ENCODE results near the gene ELAVL3. TPM values are rescaled to one million over a fixed set of nuclear protein-coding genes. Genes with fewer than 3 reads are reported as not detected.
"Not testable (repeated sequence)": the region's sequence is repeated elsewhere in the genome, so short reads cannot be mapped to it uniquely, and the experiment has no call there.

ELAVL3 gene
- polyA plus RNA-seq, 3 donors from 2014 or later, result not detected

DNA sequence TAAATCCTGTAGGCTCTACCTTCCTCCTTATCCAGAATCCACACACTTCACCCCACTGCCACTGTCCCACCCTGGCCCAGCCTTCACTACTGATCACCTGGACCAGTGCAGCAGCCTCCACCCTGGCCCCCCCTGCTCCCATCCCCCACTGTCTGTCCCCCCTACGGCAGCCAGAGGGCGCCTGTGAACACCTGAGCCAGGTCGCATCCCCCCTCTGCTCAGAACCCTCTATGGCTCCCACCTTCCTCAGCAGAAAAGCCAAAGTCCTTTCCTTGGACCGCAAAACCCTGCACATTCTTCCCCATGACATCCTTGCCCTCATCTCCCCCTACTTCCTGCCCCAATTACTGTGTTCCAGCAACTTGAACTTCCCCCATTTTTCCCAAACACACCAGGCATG is 20.6 kb downstream of the ELAVL3 start:
- Mint-ChIP-seq H3K27ac (peak overlapping the region in 1 of 6 donors; percentile 33), H3K9me3 (no peaks in the 10 kb centered on the region)

DNA sequence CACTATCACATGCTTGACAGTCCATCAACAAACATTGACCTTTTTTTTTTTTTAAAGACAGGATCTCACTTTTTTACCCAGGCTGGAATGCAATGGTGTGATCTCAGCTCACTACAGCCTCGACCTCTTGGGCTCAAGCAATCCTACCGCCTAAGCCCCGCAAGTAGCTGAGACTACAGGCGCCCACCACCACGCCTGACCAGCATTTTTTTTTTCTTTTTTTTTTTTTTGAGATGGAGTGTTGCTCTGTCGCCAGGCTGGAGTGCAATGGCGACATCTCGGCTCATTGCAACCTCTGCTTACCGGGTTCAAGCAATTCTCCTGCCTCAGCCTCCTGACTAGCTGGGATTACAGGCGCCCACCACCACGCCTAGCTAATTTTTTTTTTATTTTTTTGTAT is 21.9 kb downstream of the ELAVL3 start:
- not testable (repeated sequence) for H3K4me3 Mint-ChIP-seq; H3K4me1 Mint-ChIP-seq; H3K9me3 Mint-ChIP-seq; DNase-seq; H3K27ac Mint-ChIP-seq; H3K27me3 Mint-ChIP-seq (ENCODE audit: low read depth in 3 of 3); H3K36me3 Mint-ChIP-seq

More for the DNA sequence above, 20.6 kb downstream of the ELAVL3 start:
- Mint-ChIP-seq H3K27me3 (ENCODE audit: low read depth in 3 of 3) (peaks cover 0 to 7% (median 0%) of the 10 kb centered on the region in 3 donors), H3K4me1 (no peaks in the 10 kb centered on the region), H3K4me3 (no peak overlapping the region), H3K36me3 (no peaks in the 10 kb centered on the region)
- DNase-seq, result no peak

DNA sequence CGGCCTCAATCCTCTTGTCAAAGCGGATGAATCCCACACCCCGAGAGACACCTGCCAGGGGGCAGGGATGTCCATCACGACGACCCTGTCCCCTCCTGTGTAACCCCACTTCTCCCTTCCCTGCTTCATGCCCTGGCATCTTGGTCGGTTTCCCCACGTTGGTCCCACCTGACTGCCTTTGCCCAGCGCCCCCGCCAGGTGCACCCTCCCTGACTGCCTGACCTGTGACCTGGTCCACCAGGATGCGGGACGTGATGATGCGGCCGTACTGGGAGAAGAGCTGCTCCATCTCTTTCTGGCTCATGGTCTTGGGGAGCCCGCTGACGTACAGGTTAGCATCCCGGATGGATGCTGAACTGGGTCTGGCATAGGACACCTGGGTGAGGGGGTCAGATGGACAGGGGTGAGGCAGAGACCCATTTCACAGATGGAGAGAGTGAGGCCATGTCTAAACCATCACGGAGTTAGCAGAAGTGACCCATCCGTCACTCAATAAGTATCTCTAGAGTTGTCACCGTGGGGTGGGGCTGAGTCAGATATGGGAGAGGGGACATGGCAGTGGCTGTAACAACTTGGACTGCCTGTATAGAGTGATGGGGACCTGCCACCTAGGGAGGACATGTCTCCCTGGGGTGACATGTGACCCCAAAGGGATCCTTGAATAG is 22.5 kb downstream of the ELAVL3 start:
- DNase-seq, result no peak
- Mint-ChIP-seq H3K9me3 (no peaks in the 10 kb centered on the region), H3K4me3 (no peak overlapping the region), H3K27ac (no peak overlapping the region), H3K4me1 (no peaks in the 10 kb centered on the region), H3K36me3 (no peaks in the 10 kb centered on the region), H3K27me3 (ENCODE audit: low read depth in 3 of 3) (peaks cover 1 to 7% (median 2%) of the 10 kb centered on the region in 3 donors)

DNA sequence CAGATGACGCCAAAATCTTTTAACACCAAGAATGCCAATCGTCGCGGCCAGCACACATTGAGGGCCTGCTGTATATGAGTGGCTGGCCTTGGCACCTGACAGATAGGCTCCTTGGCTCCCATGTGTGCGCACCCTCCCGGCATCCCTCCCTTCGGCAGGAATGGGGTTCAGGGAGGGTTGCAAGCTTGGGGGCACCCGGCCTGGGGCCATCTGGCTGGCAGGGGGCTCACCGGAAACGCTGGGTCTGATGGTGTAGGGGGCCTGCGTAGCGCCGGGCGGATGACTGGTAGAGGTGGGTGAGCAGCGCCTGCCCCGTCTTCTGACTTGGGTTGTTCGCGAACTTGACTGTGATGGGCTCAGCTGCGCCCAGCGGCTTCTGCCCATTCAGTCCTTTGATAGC is 23.0 kb downstream of the ELAVL3 start:
- no peak overlapping the region for H3K4me3 Mint-ChIP-seq
- H3K4me1 Mint-ChIP-seq, result no peaks in the 10 kb centered on the region
- peaks cover 1 to 7% (median 2%) of the 10 kb centered on the region in 3 donors for H3K27me3 Mint-ChIP-seq (ENCODE audit: low read depth in 3 of 3)
- no peaks in the 10 kb centered on the region for H3K36me3 Mint-ChIP-seq
- H3K9me3 Mint-ChIP-seq, result no peaks in the 10 kb centered on the region
- no peak overlapping the region for H3K27ac Mint-ChIP-seq
- DNase-seq, result no peak

DNA sequence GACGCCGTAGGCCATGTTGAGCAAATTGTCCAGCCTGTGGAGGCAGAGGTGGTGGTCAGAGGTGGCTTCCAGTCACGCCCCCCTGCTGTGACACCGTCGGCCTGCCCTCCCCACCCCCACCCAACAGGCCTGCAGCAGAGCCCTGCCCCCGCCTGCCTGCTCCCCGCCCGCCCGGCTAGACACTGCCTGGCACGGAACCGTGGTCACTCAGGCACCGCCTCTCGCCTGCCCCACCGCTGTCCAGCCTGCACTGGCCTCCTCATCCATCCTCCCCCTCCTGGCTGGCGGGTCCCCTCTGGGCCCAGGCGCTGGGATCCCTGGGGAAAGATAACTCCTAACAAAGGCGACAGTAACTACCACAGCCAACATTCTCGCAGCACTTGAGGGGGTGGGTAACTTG is 23.7 kb downstream of the ELAVL3 start:
- no peaks in the 10 kb centered on the region for H3K36me3 Mint-ChIP-seq
- H3K4me1 Mint-ChIP-seq, result no peaks in the 10 kb centered on the region
- no peaks in the 10 kb centered on the region for H3K9me3 Mint-ChIP-seq
- H3K4me3 Mint-ChIP-seq, result no peak overlapping the region
- H3K27ac Mint-ChIP-seq, result no peak overlapping the region
- peaks cover 1 to 7% (median 4%) of the 10 kb centered on the region in 3 donors for H3K27me3 Mint-ChIP-seq (ENCODE audit: low read depth in 3 of 3)
- DNase-seq, result no peak

DNA sequence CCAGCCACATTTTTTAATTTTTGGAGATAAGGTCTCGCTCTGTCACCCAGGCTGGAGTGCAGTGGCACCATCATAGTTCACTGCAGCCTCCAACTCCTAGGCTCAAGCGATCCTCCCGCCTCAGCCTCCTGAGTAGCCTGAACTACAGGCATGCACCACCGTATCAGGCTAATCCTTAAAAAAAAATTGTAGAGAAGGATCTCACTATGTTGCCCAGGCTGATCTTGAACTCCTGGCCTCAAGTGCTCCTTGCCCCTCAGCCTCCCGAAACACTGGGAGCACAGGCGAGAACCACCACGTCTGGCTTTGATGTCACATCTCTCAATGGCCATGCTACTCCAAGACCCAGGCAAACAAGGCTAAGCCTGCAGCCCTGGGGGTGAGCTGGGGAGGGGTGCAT is 24.2 kb downstream of the ELAVL3 start:
- no peak overlapping the region for H3K4me3 Mint-ChIP-seq
- H3K27ac Mint-ChIP-seq, result no peak overlapping the region
- no peak for DNase-seq
- H3K36me3 Mint-ChIP-seq, result no peaks in the 10 kb centered on the region
- H3K4me1 Mint-ChIP-seq, result no peaks in the 10 kb centered on the region
- H3K9me3 Mint-ChIP-seq, result no peaks in the 10 kb centered on the region
- peaks cover 1 to 7% (median 4%) of the 10 kb centered on the region in 3 donors for H3K27me3 Mint-ChIP-seq (ENCODE audit: low read depth in 3 of 3)

DNA sequence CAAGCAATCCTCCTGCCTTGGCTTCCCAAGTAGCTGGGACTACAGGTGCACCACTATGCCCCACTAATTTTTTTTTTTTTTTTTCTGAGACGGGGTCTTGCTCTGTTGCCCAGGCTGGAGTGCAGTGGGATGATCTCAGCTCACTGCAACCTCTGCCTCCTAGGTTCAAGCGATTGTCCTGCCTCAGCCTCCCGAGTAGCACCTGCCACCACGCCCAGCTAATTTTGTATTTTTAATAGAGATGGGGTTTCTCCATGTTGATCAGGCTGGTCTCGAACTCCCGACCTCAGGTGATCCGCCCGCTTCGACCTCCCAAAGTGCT is 25.7 kb downstream of the ELAVL3 start:
- not testable (repeated sequence) for H3K4me1 Mint-ChIP-seq, H3K27ac Mint-ChIP-seq, H3K9me3 Mint-ChIP-seq

DNA sequence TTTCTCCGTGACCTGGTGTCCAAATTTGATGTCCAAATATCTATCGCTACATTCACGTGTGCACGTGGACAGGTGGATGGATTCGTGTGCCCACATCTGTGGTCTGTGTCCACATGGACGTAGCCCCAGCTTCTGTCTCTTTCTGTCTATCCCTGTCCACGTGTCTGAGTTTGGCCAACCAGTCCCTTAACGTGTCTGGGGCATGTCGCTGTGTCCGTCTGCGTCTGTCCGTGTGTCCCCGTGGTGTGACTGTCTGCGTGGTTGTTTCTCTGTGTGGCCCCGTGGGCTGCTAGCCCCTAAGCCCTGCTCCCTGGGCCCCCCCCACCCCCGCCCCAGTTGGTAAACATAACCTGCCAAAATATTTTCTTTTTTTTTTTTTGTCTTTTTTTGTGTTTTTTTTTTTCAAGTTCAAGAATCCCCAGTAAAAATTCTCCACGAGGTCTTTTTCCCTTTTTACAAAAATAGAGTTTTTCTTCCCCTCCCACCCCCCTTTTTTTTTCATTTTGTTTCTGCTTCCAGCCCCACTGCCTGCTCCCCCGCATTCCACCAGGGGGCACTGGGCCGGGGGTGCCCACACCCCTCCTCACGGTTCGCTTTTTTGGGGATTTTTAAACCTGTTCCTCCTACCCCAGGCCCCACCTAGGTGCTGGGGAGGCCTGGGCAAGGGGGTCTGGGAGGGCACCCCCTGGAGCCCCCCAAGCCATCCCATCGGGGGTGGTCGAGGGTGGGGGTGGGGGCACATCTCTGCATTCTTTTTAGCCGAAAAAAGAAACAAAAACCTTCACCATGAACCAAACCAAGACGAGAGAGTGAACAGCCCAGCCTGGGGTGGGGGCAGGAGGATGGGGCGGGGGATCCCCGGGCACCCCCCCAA is 27.1 kb downstream of the ELAVL3 start:
- Mint-ChIP-seq H3K9me3 (no peaks in the 10 kb centered on the region), H3K4me3 (no peak overlapping the region), H3K4me1 (no peaks in the 10 kb centered on the region), H3K36me3 (no peaks in the 10 kb centered on the region), H3K27me3 (ENCODE audit: low read depth in 3 of 3) (peaks cover 0 to 4% (median 1%) of the 10 kb centered on the region in 3 donors), H3K27ac (no peak overlapping the region)
- DNase-seq, result no peak

More for the DNA sequence above, 25.7 kb downstream of the ELAVL3 start:
- H3K27me3 Mint-ChIP-seq (ENCODE audit: low read depth in 3 of 3); H3K36me3 Mint-ChIP-seq; H3K4me3 Mint-ChIP-seq; DNase-seq: not testable (repeated sequence)

DNA sequence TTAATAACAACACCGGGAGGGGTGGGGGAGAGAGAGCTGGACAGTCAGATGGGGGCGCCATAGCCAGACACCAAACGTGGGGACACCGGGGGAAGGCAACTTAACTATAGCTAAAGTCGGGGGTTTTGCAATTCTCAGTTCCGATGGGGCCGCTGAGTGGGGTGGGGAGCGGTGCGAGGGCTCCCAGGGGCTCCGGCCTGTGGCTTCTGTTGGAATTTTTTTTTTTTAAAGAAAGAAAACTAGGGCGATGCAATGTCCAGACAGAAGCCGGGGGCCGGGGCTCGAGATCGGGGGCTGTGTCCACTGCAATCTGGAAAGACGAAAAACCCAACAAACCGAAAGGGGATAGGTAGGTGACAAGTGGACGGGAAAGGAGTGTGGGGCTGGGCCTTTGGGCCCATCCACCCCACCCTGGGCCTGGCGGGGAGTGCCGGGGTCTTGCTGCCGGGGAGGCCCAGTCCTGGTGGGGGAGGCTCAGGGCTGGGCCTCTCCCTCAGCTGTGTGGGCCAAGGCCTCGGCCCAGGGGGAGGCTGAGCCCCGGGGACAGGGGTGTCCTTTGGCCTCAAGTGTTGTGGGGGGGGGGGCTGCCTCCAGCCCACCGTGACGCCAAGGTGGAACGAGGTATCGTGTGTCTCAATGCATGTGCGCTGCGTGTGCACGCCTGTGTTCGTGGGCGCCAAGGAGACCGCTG is 28.1 kb downstream of the ELAVL3 start:
- Mint-ChIP-seq H3K4me3 (no peak overlapping the region), H3K36me3 (no peaks in the 10 kb centered on the region), H3K4me1 (no peaks in the 10 kb centered on the region), H3K9me3 (no peaks in the 10 kb centered on the region), H3K27me3 (ENCODE audit: low read depth in 3 of 3) (peaks cover 0 to 4% (median 1%) of the 10 kb centered on the region in 3 donors), H3K27ac (no peak overlapping the region)
- DNase-seq, result no peak

DNA sequence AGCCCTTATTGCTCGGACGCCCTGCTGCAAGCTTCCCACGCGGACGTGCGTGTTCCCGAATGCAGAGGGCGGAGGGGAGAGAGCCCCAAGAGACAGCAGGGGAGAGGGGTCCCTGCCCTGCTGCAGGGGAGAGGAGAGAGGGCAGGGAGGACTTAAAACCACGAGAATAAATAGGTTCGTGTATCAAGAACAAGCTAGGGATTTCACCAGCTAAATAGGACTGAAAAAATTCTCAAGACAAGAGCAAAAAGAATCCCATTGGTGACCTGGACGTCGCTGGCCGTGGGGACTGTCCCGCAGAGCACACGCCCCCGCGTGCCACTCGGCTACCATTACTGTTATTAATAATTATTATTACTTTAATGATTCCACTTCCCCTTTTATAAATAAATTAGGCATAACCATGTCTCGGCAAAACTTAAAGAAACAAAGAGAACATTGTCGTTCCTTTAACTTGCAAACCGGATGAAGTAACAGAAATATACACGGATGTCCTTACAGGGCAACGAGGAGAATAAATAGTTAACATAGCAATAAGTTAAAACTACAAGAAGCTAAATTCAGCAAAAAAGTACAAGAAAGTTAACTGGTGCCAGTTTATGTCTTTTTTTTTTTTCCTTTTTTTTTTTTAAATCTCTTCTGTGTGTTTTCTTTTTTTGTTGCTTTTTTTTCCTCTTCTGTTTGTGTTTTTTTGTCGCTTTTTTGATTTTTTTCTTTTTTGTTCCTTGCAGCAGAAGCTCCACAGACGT is 28.8 kb downstream of the ELAVL3 start:
- no peaks in the 10 kb centered on the region for H3K9me3 Mint-ChIP-seq
- H3K27ac Mint-ChIP-seq, result no peak overlapping the region
- no peaks in the 10 kb centered on the region for H3K4me1 Mint-ChIP-seq

DNA sequence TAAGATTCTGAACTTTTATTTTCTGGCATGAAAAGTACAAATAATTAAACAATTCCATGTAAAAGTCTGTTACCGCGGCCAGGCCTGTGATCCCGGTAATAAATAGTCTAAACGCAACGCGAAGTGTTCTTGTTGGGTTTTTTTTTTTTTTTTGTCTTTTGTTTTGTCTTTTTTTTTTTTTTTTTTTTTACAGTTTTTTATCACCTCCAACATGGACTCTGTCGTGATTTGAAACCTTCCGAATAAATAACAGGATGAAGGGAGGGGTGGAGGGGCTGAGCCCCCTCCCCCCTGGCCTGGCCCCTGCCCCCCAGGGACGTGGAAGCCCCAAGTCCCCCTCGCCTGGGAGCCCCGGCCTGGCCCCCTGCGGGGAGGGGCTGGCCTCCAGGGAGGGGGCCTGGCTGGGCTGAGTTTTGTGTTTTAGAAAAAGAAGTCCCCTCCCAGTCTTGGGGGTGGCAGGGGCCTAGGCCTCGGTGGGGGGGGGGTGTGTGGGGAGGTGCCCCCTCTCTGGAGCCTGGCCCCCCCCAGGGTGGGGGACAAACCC is 29.4 kb downstream of the ELAVL3 start:
- H3K36me3 Mint-ChIP-seq, result no peaks in the 10 kb centered on the region
- no peak overlapping the region for H3K4me3 Mint-ChIP-seq
- H3K4me1 Mint-ChIP-seq, result no peaks in the 10 kb centered on the region
- H3K27ac Mint-ChIP-seq, result no peak overlapping the region
- H3K9me3 Mint-ChIP-seq, result no peaks in the 10 kb centered on the region
- peaks cover 0 to 4% (median 1%) of the 10 kb centered on the region in 3 donors for H3K27me3 Mint-ChIP-seq (ENCODE audit: low read depth in 3 of 3)
- no peak for DNase-seq

More for the DNA sequence above, 28.8 kb downstream of the ELAVL3 start:
- no peak for DNase-seq
- peaks cover 0 to 4% (median 1%) of the 10 kb centered on the region in 3 donors for H3K27me3 Mint-ChIP-seq (ENCODE audit: low read depth in 3 of 3)
- H3K36me3 Mint-ChIP-seq, result no peaks in the 10 kb centered on the region
- H3K4me3 Mint-ChIP-seq, result no peak overlapping the region

DNA sequence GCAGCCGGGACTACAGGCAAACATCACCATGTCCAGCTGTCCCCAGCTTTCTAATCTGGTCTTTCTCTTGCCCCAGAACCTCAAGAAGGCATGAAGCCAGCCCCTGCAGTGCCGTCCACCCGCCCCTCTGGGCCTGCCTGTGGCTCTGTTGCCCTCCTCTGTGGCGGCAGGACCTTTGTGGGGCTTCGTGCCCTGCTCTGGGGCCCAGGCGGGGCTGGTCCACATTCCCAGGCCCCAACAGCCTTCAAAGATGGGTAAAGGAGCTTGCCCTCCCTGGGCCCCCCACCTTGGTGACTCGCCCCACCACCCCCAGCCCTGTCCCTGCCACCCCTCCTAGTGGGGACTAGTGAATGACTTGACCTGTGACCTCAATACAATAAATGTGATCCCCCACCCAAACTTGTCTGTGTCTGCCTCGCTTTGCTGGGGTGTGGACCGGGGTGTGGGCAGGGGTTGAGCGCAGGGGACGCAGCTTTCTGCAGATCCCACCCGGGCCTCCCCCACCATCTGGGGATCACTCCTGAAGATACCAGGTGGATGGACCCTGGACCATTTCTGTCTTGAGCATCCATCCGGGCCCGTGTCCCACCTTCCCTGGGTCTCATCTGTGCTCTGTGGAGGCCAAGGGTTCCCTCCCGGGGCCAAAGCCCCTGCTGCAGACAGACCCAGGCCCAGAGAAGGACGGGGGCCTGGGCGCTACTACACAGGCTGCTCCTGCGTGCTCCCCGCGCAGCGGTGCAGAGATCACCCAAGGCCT is 30.1 kb downstream of the ELAVL3 start:
- Mint-ChIP-seq H3K27ac (no peak overlapping the region), H3K36me3 (no peaks in the 10 kb centered on the region), H3K4me1 (no peaks in the 10 kb centered on the region), H3K4me3 (no peak overlapping the region), H3K27me3 (ENCODE audit: low read depth in 3 of 3) (peaks cover 0 to 4% (median 1%) of the 10 kb centered on the region in 3 donors), H3K9me3 (no peaks in the 10 kb centered on the region)
- DNase-seq, result no peak

All from immature natural killer cell (primary cell).